GM10248 (cell line): ENCODE results near the gene HBD.

Experiments
- CTCF ChIA-PET: fragments of 300-600 bp; sonication (Branson Sonifier 250); formaldehyde crosslinking; extraction: SDS; loops from one replicate; lab custom pipeline; 2021; ENCODE audit warnings: antibody characterized with exemption; lab: Yijun Ruan, JAX
- POLR2A ChIA-PET: fragments of 350-650 bp; sonication (Branson Sonifier 250); formaldehyde crosslinking; extraction: SDS; loops from one replicate; lab custom pipeline; 2020; ENCODE audit warnings: antibody characterized with exemption; lab: Yijun Ruan, JAX
- DNase-seq: peaks from one replicate; pipeline ENCODE4 v3.0.0; 2012; ENCODE audit errors: extremely low spot score
- TF ChIP-seq, protein P1 (sequence below): IDR thresholded peaks from 2 replicates; pipeline ENCODE4 v1.5.1; 2012; ENCODE audit warnings: mild to moderate bottlenecking, low read depth; ENCODE audit errors: extremely low read depth, missing control alignments, control extremely low read depth

The HBD gene

DNA sequence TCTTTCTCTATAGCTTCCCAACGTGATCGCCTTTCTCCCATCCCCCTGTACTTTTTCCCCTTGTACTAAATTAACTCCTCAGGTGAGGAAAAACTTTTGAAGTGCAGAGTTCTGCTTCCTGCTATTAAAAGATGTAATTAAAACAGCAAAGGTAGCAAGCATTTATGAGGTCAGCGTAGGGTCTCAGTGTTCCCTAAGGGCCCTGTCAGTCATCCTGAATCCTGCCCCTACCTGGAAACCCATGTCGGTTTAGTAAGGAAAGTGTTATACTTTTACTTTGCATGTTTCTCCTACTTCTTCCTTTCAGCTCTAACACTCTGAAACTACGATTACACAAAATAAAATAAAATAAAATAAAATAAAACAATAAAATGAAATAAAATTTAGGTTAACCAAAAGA, 6.2 kb downstream of the HBD start:
- TF ChIP-seq, protein P1, sequence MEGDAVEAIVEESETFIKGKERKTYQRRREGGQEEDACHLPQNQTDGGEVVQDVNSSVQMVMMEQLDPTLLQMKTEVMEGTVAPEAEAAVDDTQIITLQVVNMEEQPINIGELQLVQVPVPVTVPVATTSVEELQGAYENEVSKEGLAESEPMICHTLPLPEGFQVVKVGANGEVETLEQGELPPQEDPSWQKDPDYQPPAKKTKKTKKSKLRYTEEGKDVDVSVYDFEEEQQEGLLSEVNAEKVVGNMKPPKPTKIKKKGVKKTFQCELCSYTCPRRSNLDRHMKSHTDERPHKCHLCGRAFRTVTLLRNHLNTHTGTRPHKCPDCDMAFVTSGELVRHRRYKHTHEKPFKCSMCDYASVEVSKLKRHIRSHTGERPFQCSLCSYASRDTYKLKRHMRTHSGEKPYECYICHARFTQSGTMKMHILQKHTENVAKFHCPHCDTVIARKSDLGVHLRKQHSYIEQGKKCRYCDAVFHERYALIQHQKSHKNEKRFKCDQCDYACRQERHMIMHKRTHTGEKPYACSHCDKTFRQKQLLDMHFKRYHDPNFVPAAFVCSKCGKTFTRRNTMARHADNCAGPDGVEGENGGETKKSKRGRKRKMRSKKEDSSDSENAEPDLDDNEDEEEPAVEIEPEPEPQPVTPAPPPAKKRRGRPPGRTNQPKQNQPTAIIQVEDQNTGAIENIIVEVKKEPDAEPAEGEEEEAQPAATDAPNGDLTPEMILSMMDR: no peak
- no peak for DNase-seq
- ChIA-PET POLR2A (no interaction called here), CTCF (no interaction called here)

DNA sequence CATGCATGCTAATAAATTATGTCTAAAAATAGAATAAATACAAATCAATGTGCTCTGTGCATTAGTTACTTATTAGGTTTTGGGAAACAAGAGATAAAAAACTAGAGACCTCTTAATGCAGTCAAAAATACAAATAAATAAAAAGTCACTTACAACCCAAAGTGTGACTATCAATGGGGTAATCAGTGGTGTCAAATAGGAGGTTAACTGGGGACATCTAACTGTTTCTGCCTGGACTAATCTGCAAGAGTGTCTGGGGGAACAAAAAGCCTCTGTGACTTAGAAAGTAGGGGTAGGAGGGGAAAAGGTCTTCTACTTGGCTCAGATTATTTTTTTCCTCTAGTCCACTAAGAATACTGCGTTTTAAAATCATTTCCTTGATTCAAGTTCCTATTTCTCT, 6.6 kb downstream of the HBD start:
- no peak for DNase-seq
- TF ChIP-seq, protein P1: no peak
- POLR2A ChIA-PET: no interaction called here
- CTCF ChIA-PET: no interaction called here

DNA sequence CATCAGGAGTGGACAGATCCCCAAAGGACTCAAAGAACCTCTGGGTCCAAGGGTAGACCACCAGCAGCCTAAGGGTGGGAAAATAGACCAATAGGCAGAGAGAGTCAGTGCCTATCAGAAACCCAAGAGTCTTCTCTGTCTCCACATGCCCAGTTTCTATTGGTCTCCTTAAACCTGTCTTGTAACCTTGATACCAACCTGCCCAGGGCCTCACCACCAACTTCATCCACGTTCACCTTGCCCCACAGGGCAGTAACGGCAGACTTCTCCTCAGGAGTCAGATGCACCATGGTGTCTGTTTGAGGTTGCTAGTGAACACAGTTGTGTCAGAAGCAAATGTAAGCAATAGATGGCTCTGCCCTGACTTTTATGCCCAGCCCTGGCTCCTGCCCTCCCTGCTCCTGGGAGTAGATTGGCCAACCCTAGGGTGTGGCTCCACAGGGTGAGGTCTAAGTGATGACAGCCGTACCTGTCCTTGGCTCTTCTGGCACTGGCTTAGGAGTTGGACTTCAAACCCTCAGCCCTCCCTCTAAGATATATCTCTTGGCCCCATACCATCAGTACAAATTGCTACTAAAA, 7.5 kb downstream of the HBD start, which contains the start of gene HBB:
Gene HBB (minus strand): TSS at position 340 of the 579 bp plus-strand sequence. CDS start 50 bp downstream, at position 290.
- TF ChIP-seq, protein P1: no peak
- ChIA-PET CTCF (no interaction called here), POLR2A (no interaction called here)
- DNase-seq: no peak

DNA sequence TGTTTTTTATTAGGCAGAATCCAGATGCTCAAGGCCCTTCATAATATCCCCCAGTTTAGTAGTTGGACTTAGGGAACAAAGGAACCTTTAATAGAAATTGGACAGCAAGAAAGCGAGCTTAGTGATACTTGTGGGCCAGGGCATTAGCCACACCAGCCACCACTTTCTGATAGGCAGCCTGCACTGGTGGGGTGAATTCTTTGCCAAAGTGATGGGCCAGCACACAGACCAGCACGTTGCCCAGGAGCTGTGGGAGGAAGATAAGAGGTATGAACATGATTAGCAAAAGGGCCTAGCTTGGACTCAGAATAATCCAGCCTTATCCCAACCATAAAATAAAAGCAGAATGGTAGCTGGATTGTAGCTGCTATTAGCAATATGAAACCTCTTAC, 8.8 kb downstream of the HBD start:
- ChIA-PET POLR2A (no interaction called here), CTCF (interaction anchor here (1.0 kb wide), 1 partner anchor 36 kb away, joined by 3 read pairs; no protein-coding TSS in a partner anchor)
- no peak for DNase-seq
- TF ChIP-seq, protein P1: no peak

DNA sequence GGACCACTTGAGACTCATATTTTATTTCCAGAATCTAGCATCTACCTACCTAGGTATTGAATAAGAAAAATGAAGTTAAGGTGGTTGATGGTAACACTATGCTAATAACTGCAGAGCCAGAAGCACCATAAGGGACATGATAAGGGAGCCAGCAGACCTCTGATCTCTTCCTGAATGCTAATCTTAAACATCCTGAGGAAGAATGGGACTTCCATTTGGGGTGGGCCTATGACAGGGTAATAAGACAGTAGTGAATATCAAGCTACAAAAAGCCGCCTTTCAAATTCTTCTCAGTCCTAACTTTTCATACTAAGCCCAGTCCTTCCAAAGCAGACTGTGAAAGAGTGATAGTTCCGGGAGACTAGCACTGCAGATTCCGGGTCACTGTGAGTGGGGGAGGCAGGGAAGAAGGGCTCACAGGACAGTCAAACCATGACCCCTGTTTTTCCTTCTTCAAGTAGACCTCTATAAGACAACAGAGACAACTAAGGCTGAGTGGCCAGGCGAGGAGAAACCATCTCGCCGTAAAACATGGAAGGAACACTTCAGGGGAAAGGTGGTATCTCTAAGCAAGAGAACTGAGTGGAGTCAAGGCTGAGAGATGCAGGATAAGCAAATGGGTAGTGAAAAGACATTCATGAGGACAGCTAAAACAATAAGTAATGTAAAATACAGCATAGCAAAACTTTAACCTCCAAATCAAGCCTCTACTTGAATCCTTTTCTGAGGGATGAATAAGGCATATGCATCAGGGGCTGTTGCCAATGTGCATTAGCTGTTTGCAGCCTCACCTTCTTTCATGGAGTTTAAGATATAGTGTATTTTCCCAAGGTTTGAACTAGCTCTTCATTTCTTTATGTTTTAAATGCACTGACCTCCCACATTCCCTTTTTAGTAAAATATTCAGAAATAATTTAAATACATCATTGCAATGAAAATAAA, 9.5 kb downstream of the HBD start:
- POLR2A ChIA-PET: no interaction called here
- TF ChIP-seq, protein P1: no peak
- CTCF ChIA-PET: interaction anchor here (1.0 kb wide), 1 partner anchor 35 kb away, joined by 3 read pairs; no protein-coding TSS in a partner anchor
- no peak for DNase-seq

DNA sequence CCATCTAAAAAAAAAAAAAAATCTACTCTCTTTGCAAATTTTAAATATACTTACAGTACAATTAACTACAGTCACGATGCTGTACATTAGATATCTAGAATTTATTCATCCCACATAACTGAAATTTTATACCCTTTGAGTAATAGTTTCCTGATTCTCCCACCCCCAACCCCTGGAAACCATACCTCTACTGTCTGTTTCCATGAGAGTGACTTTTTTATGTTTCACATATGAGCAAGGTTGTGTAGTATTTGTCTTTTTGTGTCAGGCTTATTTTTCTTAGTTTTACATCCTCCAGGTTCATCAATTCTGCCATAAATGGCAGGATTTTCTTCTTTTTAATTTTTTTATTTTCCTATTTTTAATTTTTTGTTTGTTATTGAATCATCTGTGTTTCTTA, 10.6 kb downstream of the HBD start:
- CTCF ChIA-PET: no interaction called here
- DNase-seq: no peak
- TF ChIP-seq, protein P1: no peak
- POLR2A ChIA-PET: no interaction called here
